Smooth muscle cell (in vitro differentiated cells): Measurements from ENCODE around the gene WTIP. TPM values are rescaled to one million over a fixed set of nuclear protein-coding genes. Genes with fewer than 3 reads are reported as not detected.

ENCODE experiments used
- DNase-seq: peaks from one replicate; lab custom pipeline; 2025; ENCODE audit not compliant: unreplicated experiment; lab: John Stamatoyannopoulos, UW
- H2AFZ ChIP-seq: fragments of 200-600 bp; sonication (generic); 2 replicates; pipeline ENCODE4 v1.6.0; 2016; ENCODE audit warnings: antibody characterized with exemption, low read depth, mild to moderate bottlenecking
- H3F3A ChIP-seq: fragments of 200-600 bp; sonication (generic); 2 replicates; pipeline ENCODE4 v1.6.0; 2017; ENCODE audit warnings: antibody characterized with exemption, low read depth
- H3K27ac ChIP-seq: fragments of 200-600 bp; sonication (generic); 2 replicates; pipeline ENCODE4 v1.5.1; 2016; ENCODE audit warnings: low read depth, mild to moderate bottlenecking
- H3K27me3 ChIP-seq: fragments of 200-600 bp; sonication (generic); 2 replicates; pipeline ENCODE4 v1.6.1; 2016; ENCODE audit warnings: low read depth, mild to moderate bottlenecking
- H3K36me3 ChIP-seq: fragments of 200-600 bp; sonication (generic); 2 replicates; pipeline ENCODE4 v1.5.1; 2016; ENCODE audit warnings: low read depth
- H3K4me1 ChIP-seq: fragments of 200-600 bp; sonication (generic); 2 replicates; pipeline ENCODE4 v1.5.1; 2016; ENCODE audit warnings: low read depth
- H3K4me2 ChIP-seq: fragments of 200-600 bp; sonication (generic); 2 replicates; pipeline ENCODE4 v1.6.0; 2016; ENCODE audit warnings: mild to moderate bottlenecking
- H3K4me3 ChIP-seq: fragments of 200-600 bp; sonication (generic); 2 replicates; pipeline ENCODE4 v1.5.1; 2016; ENCODE audit warnings: mild to moderate bottlenecking
- H3K79me2 ChIP-seq: fragments of 200-600 bp; sonication (generic); 2 replicates; pipeline ENCODE4 v1.6.0; 2016; ENCODE audit warnings: low read depth, mild to moderate bottlenecking
- H3K9ac ChIP-seq: fragments of 200-600 bp; sonication (generic); 2 replicates; pipeline ENCODE4 v1.6.0; 2016; ENCODE audit warnings: low read depth
- H3K9me3 ChIP-seq: fragments of 200-600 bp; sonication (generic); replicated peaks from 2 replicates; pipeline ENCODE4 v1.5.1; 2016; ENCODE audit warnings: low read depth
- H4K20me1 ChIP-seq: fragments of 200-600 bp; sonication (generic); 2 replicates; pipeline ENCODE4 v1.6.0; 2016; ENCODE audit warnings: low read depth
- CTCF ChIP-seq: fragments of 200-600 bp; sonication (generic); IDR thresholded peaks from 2 replicates; pipeline ENCODE4 v1.5.1; 2017; ENCODE audit warnings: borderline replicate concordance, mild to moderate bottlenecking, antibody characterized with exemption; ENCODE audit not compliant: insufficient read depth, poor library complexity, severe bottlenecking
- WGBS: methylation state at CpG from one replicate; pipeline ENCODE4 v1.1.7; 2016; ENCODE audit warnings: low lambda C conversion rate; 5-methylcytosine and 5-hydroxymethylcytosine counted together
- polyA plus RNA-seq: library from polyadenylated mRNA; unstranded; fragments of >200 nt; fragmentation: Nextera tagmentation; extraction: Ambion mirVana; gene quantifications from 2 replicates; pipeline ENCODE4 v1.2.1, GENCODE V29; 2016
- total RNA-seq: library from RNA; depleted of rRNA; stranded (reverse); fragments of >200 nt; gene quantifications from 2 replicates; pipeline ENCODE4 v1.2.3, GENCODE V29; 2014

Gene WTIP
- total and polyA plus RNA-seq, 2 experiments from 2014 or later: 13.8 to 16.0 TPM

GRCh38 chr19:34559045-34559444 is 77.5 kb downstream of the WTIP start:
- H3K4me3 ChIP-seq: no peak overlapping the region
- H3K27ac ChIP-seq: no peak overlapping the region
- no peak overlapping the region for H3K9ac ChIP-seq
- H3K27me3 ChIP-seq: no peaks in the 10 kb centered on the region
- H4K20me1 ChIP-seq: no peaks in the 10 kb centered on the region
- no peaks in the 10 kb centered on the region for H3K9me3 ChIP-seq
- DNase-seq: no peak
- H3K36me3 ChIP-seq: no peaks in the 10 kb centered on the region
- H3F3A ChIP-seq: no peaks in the 10 kb centered on the region
- H3K4me1 ChIP-seq: no peaks in the 10 kb centered on the region
- H2AFZ ChIP-seq: no peak overlapping the region
- no peaks in the 10 kb centered on the region for H3K79me2 ChIP-seq
- WGBS: 90% methylated on average over 12 of the region's 12 CpGs
- no peak for TF ChIP-seq CTCF
- H3K4me2 ChIP-seq: no peak overlapping the region

GRCh38 chr19:34560229-34560628 is 78.7 kb downstream of the WTIP start:
- Histone ChIP-seq H3K4me1 (no peaks in the 10 kb centered on the region), H3K9me3 (no peaks in the 10 kb centered on the region), H3K4me3 (no peak overlapping the region), H3K4me2 (no peak overlapping the region), H4K20me1 (no peaks in the 10 kb centered on the region), H2AFZ (no peak overlapping the region), H3K27me3 (no peaks in the 10 kb centered on the region), H3K79me2 (no peaks in the 10 kb centered on the region), H3K9ac (no peak overlapping the region), H3F3A (no peaks in the 10 kb centered on the region), H3K36me3 (no peaks in the 10 kb centered on the region), H3K27ac (no peak overlapping the region)
- no peak for DNase-seq
- 62% methylated on average over 6 of the region's 6 CpGs for whole genome bisulfite sequencing
- no peak for TF ChIP-seq CTCF

Other genes starting within 250 kb of the WTIP start
- 15.6 and 17.8 TPM in 2 replicates for gene GARRE1, start 227.2 kb upstream of the WTIP start, total RNA-seq
- 7.0 and 8.5 TPM in 2 replicates for gene GARRE1, start 227.2 kb upstream of the WTIP start, polyA plus RNA-seq
- gene GPI, start 116.6 kb upstream of the WTIP start, total RNA-seq: 113 and 132 TPM in 2 replicates
- 223 and 233 TPM in 2 replicates for gene GPI, start 116.6 kb upstream of the WTIP start, polyA plus RNA-seq
- gene PDCD2L, start 77.4 kb upstream of the WTIP start, total RNA-seq: 6.0 and 14.5 TPM in 2 replicates
- 4.3 and 4.4 TPM in 2 replicates for gene PDCD2L, start 77.4 kb upstream of the WTIP start, polyA plus RNA-seq
- gene UBA2, start 53.4 kb upstream of the WTIP start, total RNA-seq: 129 and 139 TPM in 2 replicates
- gene UBA2, start 53.4 kb upstream of the WTIP start, polyA plus RNA-seq: 66.7 and 77.7 TPM in 2 replicates
- gene SCGB2B2, start 195.4 kb downstream of the WTIP start, total RNA-seq: not detected in 2 replicates
- gene SCGB2B2, start 195.4 kb downstream of the WTIP start, polyA plus RNA-seq: 0.73 TPM in 1 of 2 replicates, not detected in the other
- 16.0 and 34.6 TPM in 2 replicates for gene ZNF302, start 195.9 kb downstream of the WTIP start, total RNA-seq
- 11.5 and 17.5 TPM in 2 replicates for gene ZNF302, start 195.9 kb downstream of the WTIP start, polyA plus RNA-seq